HFF-Myc (cell line): ENCODE results near the gene CBL.
A peak's percentile ranks its signal among the peaks of the same experiment; 100 is the strongest.

Experiments
- DNase-seq: peaks from one replicate; pipeline ENCODE4 v3.0.0-alpha.2; 2011; ENCODE audit warnings: low read depth; ENCODE audit errors: extremely low read depth
- H3K4me3 ChIP-seq: replicated peaks from 2 replicates; pipeline ENCODE4 v1.5.1; 2011; ENCODE audit warnings: low read depth, mild to moderate bottlenecking, control low read depth, low read length
- TF ChIP-seq, protein P1 (sequence below): IDR thresholded peaks from 2 replicates; pipeline ENCODE4 v1.5.1; 2012; ENCODE audit warnings: mild to moderate bottlenecking, low read depth, low read length, control low read depth; ENCODE audit errors: missing control alignments

The CBL gene

DNA sequence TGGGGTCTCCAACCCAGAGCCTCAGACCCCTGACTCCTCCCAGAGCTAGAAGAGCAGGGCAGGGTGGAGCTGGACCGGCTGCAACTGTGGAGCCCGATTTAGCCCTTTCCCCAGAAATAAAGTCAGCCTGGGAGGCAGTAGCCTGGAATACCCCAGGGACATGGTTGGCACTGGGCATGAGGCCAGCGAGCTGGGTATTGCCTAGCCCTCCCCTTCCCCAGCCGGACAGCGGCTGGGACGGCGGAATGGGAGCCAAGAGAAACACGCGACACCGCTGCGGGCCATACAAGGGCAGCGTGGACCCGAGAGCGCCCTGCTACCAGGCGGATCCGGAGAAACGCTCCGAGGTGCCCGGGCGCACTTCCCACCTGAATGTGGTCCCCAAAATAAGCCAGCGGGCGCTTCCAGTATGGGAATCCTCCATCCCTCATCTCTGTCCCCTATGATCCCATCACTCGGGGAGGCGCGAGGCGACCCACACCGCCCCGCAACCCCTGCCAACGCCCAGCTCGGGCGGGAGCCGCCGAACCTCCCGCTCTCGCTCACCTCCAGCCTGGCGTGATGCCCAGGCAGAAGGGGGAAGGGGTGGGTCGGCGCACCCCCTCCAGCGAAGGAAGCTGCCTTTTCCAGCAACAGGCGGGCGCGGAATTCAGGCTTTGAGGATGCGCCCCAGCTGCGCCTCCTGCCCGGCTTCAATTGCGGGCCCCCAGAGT lies 110.0 kb downstream of the CBL start:
- H3K4me3 ChIP-seq: peak overlapping the region; percentile 52
- TF ChIP-seq, protein P1, sequence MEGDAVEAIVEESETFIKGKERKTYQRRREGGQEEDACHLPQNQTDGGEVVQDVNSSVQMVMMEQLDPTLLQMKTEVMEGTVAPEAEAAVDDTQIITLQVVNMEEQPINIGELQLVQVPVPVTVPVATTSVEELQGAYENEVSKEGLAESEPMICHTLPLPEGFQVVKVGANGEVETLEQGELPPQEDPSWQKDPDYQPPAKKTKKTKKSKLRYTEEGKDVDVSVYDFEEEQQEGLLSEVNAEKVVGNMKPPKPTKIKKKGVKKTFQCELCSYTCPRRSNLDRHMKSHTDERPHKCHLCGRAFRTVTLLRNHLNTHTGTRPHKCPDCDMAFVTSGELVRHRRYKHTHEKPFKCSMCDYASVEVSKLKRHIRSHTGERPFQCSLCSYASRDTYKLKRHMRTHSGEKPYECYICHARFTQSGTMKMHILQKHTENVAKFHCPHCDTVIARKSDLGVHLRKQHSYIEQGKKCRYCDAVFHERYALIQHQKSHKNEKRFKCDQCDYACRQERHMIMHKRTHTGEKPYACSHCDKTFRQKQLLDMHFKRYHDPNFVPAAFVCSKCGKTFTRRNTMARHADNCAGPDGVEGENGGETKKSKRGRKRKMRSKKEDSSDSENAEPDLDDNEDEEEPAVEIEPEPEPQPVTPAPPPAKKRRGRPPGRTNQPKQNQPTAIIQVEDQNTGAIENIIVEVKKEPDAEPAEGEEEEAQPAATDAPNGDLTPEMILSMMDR: no peak
- DNase-seq: no peak

DNA sequence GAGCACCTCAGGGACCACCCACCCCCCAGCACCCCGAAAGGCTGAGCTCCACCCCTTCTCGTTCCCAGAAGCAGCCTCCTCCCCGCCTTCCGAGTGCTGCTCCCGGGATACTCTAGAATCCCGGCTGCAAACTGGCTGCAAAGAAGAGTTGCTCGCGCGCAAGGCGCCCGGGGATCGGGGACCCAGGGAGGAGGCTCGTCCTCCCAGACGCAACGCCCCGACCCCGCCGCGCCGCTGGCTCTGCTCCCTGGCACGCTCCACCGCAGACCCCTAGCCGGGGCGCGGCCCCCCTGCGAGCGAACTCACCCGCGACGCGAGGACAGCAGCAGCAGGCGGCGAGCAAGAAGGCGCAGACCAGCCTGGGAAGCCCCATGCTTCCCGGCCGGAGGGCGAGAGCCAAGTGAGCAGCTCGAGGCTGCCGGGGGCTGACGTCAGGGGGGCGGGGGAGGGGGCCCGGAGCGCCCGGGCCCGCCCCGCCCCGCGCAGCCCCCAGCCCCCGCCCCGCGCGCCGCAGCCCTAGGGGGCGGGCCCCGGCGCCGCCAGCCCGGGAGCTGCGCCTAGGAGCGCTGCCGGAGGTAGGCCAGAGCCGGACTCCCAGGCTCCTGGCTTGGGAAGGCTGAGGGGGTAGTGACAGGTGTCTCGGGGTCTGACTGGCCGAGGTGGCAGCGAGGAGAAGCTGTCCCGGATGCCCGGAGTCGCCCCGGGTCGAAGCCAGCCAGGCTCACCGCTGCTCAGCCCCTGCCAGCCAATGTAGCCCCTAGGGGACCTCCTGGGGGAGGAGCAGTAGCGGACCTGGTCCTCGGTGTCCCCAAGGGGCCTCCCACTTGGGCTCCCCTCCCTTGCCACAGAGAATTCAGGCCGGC lies 110.8 kb downstream of the CBL start, which contains the start of gene MCAM:
MCAM (minus strand) TSS at position 402 of the 863 bp plus-strand sequence; CDS start at position 373, 29 bp downstream.
- no peak for DNase-seq
- TF ChIP-seq, protein P1: no peak

DNA sequence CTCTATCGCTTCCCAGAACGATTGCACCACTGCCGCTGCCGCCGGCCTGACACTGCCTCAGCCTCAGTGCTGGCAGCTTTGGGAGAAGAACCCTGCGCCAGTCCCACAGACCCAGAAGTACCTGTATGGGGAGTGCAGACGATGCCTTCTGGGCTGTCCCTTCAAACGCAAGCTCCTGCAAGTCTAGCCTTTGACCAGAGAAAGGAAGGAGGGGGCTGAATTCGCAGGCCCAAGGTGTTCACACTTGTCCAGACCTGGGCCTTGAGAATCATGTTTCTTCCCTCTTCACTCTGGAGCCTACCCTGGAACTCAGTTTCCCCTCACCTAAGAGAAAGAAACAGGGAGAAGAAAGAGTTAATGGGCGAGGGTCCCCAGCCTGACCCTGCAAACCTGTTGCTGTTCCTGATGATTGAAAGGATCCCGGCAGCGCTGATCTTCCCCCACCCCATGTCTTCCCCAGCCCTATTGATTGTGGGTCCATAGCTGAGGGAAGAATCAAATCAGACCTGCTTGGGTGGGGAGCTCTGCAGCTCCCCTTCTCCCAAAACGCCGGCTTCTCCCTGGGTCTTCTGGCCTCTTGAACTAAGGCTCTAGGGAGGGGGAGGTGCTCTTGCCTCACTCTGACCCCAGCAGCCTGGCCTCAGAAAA lies 111.6 kb downstream of the CBL start:
- no peak for DNase-seq
- TF ChIP-seq, protein P1: no peak
- H3K4me3 ChIP-seq: no peak overlapping the region

More for the DNA sequence above, 110.8 kb downstream of the CBL start, which contains the start of gene MCAM:
- peak within 1 kb of the TSS; percentile 52 for H3K4me3 ChIP-seq

DNA sequence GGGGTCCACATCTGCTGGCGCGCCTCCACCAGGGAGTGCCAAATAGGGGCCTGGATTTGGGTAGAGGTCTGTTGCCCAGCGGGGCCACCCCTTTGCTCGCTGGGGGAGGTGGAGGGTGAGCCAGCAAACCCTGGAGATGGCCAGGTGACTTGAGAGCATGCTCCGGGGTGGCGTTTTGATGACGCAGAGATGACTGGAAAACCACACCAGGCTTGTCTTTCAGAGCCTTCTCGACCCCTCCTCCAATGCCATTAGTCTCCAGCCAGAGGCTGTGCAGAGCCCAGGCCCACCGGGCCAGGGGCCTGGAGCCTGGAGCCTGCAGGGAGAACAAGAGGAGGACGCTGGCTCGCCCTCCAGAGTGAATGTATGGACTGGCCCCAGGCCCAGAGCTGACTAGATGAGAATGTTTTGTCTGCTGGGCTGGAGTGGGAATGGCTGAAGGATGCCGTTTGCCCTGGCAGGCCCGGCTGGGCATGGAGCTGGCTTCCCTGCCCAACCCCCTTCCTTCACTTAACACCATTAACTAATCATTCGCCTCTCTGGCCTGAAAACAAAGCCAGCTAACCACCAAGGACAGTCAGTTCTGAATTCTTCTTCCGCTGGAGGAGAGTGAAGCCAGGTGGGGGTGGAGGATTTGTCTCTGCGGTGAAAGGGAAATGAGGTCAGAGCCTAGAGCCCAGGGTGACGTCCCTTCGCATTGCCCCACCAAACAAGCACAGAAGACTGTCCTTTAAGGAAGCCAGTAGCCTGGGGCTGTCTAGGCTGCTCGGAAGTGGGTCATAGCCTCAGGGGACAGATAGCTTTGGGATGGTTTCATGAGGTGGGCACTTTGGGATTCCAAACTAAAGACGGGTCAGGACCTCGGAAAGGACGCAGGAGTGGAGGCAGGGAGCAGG lies 112.3 kb downstream of the CBL start:
- TF ChIP-seq, protein P1: no peak
- H3K4me3 ChIP-seq: no peak overlapping the region
- no peak for DNase-seq

DNA sequence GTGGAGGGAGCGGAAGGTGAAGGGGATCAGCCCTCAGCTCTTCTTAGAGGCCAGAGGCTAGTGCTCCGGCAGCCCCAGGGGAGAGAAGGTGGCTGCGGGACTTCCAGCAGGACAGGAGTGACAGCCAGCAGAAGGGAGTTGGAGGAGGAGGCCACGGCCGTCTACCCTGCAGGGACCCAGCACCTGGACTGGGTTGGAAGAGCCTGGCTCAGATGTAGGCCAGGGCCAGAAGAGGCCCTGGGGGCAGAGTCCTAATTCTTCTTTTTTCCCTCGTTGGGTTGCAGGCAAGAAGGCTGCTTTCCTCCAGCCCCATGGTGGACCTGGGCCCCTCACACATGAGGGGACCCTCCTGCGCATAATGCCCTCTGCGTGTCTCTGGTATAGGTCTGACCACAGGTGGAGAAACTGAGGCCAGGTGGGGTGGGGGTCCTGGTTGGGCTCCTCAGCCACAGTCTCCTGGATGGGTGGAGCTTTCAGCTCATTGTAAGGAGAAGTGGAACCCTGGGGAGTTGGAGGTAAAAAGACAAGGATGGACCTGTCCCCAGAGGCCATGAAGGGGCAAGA lies 113.1 kb downstream of the CBL start:
- no peak overlapping the region for H3K4me3 ChIP-seq
- TF ChIP-seq, protein P1: no peak
- no peak for DNase-seq

DNA sequence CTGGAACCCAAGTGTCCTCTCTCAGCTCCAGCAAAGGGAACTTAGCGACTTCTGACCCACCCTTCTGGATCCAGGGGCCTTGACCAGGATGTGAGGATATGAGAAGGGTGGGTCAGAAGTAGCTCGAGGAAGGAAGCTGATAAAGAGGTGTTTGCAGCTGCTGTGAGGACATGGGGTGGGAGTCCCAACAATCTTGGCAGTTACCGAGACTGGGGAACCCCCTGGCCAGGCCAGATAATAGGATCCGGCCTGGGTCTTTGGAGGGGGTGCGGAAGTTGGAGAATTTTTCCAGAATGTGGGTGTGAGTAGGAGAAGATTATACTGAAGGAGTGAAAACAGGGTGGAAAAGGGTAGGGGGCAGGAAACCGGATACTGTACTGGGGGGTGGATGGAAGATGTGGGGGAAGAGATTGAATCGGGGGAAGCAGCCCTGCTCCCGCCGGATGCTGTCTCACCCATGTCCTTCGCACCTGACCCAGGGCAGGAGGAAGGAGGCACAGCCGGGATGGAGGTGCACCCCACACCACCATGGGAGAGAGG lies 113.6 kb downstream of the CBL start:
- H3K4me3 ChIP-seq: no peak overlapping the region
- no peak for DNase-seq
- TF ChIP-seq, protein P1: no peak
